ENCODE measurements around the gene PLPP2.

The PLPP2 gene

DNA sequence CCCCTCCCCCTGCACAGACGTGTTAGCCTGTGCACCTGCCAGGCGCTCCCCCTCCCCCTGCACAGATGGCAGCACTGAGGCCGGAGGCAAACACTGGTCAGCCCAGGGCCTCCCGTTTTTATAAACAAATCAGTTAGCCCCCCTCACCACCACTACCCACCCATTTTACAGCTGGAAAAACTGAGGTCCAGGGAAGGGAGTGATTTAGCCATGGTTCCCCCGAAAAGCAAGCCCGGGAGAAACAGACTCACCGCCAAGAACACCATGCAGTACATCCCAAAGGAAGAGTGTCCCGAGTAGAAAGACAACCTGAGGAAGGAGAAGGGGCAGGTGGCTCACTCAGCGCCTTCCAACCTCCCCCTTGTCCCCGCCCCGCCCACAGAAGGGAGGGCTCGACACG lies 8.7 kb downstream of the PLPP2 start:
- POLR2A ChIA-PET, result no interaction called here
- DNase-seq (ENCODE audit: low read depth, low spot score), result no peak
- no peak overlapping the region for H3K4me3 ChIP-seq (ENCODE audit: low read depth, low read length)
- TF ChIP-seq CTCF (IDR thresholded peaks at IDR 0.05; ENCODE audit: insufficient read depth, low read length, missing control alignments), result no peak
- CTCF ChIA-PET, result interaction anchor here (1.1 to 2.2 kb wide), 2 partner anchors 15 kb away, joined by 4 to 8 read pairs; no protein-coding TSS in a partner anchor

GRCh38 chr19:281992-282391 lies 9.2 kb downstream of the PLPP2 start:
- no peak overlapping the region for H3K4me3 ChIP-seq (ENCODE audit: low read depth, low read length)
- DNase-seq (ENCODE audit: low read depth, low spot score), result no peak
- POLR2A ChIA-PET, result no interaction called here
- CTCF ChIA-PET, result interaction anchor here (1.1 kb wide), 1 partner anchor 15 kb away, joined by 4 read pairs; no protein-coding TSS in a partner anchor
- no peak for TF ChIP-seq CTCF (IDR thresholded peaks at IDR 0.05; ENCODE audit: insufficient read depth, low read length, missing control alignments)

GRCh38 chr19:281156-281853 lies 9.9 kb downstream of the PLPP2 start:
- TF ChIP-seq CTCF (IDR thresholded peaks at IDR 0.05; ENCODE audit: insufficient read depth, low read length, missing control alignments), result no peak
- no peak overlapping the region for H3K4me3 ChIP-seq (ENCODE audit: low read depth, low read length)
- ChIA-PET POLR2A (no interaction called here), CTCF (interaction anchor here (1.1 to 6.0 kb wide), 3 partner anchors 14 to 15 kb away, joined by 4 to 49 read pairs (median 8); no protein-coding TSS in a partner anchor)
- DNase-seq (ENCODE audit: low read depth, low spot score), result no peak

DNA sequence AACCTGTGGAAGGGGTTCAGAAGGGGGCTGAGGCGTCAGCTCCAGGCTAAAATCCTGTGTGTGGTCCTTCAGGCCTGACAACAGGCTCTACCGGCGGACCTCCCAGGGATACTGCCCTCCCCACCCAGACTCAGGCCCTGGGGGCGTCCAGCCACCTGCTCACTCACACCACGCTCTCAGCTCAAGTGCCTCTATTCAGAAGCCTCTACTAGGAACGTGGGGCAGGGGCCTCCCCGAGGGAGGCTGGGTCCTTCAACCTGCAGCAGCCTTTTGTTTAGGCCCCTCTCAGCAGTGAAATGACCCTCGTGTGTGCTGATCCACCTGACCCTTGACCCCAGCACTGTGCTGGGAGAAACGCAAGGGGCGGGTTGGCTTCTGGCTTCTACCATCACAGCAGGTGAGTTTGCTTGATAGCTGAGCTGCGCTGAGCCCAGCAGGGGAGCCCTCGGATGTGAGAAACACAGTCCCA lies 10.6 kb downstream of the PLPP2 start:
- CTCF ChIA-PET, result interaction anchor here (2.3 to 6.0 kb wide), 2 partner anchors 14 to 15 kb away, joined by 8 to 49 read pairs; no protein-coding TSS in a partner anchor
- POLR2A ChIA-PET, result no interaction called here
- DNase-seq (ENCODE audit: low read depth, low spot score), result no peak
- no peak overlapping the region for H3K4me3 ChIP-seq (ENCODE audit: low read depth, low read length)
- no peak for TF ChIP-seq CTCF (IDR thresholded peaks at IDR 0.05; ENCODE audit: insufficient read depth, low read length, missing control alignments)

DNA sequence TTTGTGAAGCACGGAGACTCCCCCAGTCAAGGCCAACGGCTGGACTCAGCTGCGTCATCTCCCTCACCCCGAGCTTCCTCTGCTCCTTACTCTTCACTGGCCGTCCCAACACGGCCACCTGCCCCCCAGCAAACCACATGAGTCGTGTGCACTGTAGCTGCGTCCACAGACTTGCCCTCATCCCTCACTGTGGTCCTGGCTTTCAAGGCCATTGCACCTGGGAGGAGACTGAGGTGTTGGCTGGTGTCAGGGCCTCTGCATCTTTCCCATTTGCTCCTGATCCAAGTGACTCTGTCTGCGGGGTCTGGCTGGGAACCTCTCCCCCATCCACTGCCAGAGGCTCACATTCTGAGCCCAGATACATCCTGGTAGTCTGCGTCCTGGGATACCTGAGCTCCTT lies 11.5 kb downstream of the PLPP2 start:
- DNase-seq (ENCODE audit: low read depth, low spot score), result no peak
- no peak overlapping the region for H3K4me3 ChIP-seq (ENCODE audit: low read depth, low read length)
- no peak for TF ChIP-seq CTCF (IDR thresholded peaks at IDR 0.05; ENCODE audit: insufficient read depth, low read length, missing control alignments)
- ChIA-PET POLR2A (no interaction called here), CTCF (interaction anchor here (1.1 to 6.0 kb wide), 3 partner anchors 13 to 20 kb away, joined by 3 to 49 read pairs (median 8); no protein-coding TSS in a partner anchor)

DNA sequence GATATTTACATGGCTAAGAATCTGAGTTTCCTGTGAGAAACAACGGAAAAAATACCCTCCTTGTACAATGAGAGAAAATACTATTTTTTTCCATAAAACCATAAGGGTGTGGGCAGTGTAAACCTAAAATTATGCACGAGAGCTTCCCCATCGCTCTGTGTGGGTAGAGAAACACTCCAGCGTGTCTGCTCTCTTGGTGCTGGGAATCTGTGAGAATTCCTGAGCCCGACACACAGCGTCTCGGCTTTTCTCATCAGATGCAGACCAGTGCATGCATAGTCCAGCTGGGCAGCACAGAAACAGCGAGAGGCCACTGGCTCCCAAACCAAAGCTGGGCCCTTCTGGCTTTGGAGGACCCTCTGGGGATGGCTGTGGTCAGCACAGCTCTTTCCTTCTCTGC lies 12.0 kb downstream of the PLPP2 start:
- no peak overlapping the region for H3K4me3 ChIP-seq (ENCODE audit: low read depth, low read length)
- no peak for DNase-seq (ENCODE audit: low read depth, low spot score)
- POLR2A ChIA-PET, result no interaction called here
- CTCF ChIA-PET, result interaction anchor here (1.1 to 6.0 kb wide), 3 partner anchors 13 to 20 kb away, joined by 3 to 49 read pairs (median 8); no protein-coding TSS in a partner anchor
- TF ChIP-seq CTCF (IDR thresholded peaks at IDR 0.05; ENCODE audit: insufficient read depth, low read length, missing control alignments), result no peak

Measured in AG04449 (cell line).